SIG-M5 treated with dmso at 0.1 percent for 504 hours (cell line): ENCODE measurements around the gene TCF3.
A peak's percentile ranks its signal among the peaks of the same experiment; 100 is the strongest.

Source experiments
- DNase-seq: peaks from one replicate; lab custom pipeline; 2025; ENCODE audit not compliant: unreplicated experiment; lab: John Stamatoyannopoulos, UW

Gene TCF3

GRCh38 chr19:1631557-1632100 lies 20.8 kb downstream of the TCF3 start:
- no peak for DNase-seq

GRCh38 chr19:1630811-1631210 lies 21.6 kb downstream of the TCF3 start:
- no peak for DNase-seq

- no peak for DNase-seq
Observed at GRCh38 chr19:1630012-1630411, 22.4 kb downstream of the TCF3 start.

- DNase-seq = no peak
Observed at GRCh38 chr19:1629256-1629808, 23.1 kb downstream of the TCF3 start.

GRCh38 chr19:1627194-1627593 lies 25.2 kb downstream of the TCF3 start:
- no peak for DNase-seq

GRCh38 chr19:1626417-1627010 lies 25.9 kb downstream of the TCF3 start:
- no peak for DNase-seq

GRCh38 chr19:1624458-1624857 lies 28.0 kb downstream of the TCF3 start:
- peak; percentile 5 for DNase-seq

GRCh38 chr19:1622541-1622940 lies 29.9 kb downstream of the TCF3 start:
- no peak for DNase-seq

- DNase-seq = no peak
Observed at GRCh38 chr19:1622007-1622406, 30.4 kb downstream of the TCF3 start.

- no peak for DNase-seq
Observed at GRCh38 chr19:1621574-1621973, 30.8 kb downstream of the TCF3 start.

GRCh38 chr19:1621021-1621420 lies 31.4 kb downstream of the TCF3 start:
- DNase-seq = no peak

- DNase-seq = no peak
Observed at GRCh38 chr19:1620502-1620901, 31.9 kb downstream of the TCF3 start.

- no peak for DNase-seq
Observed at GRCh38 chr19:1619703-1620102, 32.7 kb downstream of the TCF3 start.

- DNase-seq = no peak
Observed at GRCh38 chr19:1619094-1619439, 33.3 kb downstream of the TCF3 start.

- DNase-seq = peak; percentile 20
Observed at GRCh38 chr19:1618157-1619093, 34.0 kb downstream of the TCF3 start.

- no peak for DNase-seq
Observed at GRCh38 chr19:1616875-1617274, 35.5 kb downstream of the TCF3 start.

GRCh38 chr19:1616396-1616795 lies 36.0 kb downstream of the TCF3 start:
- no peak for DNase-seq

- no peak for DNase-seq
Observed at GRCh38 chr19:1615156-1615765, 37.2 kb downstream of the TCF3 start.

- DNase-seq = no peak
Observed at GRCh38 chr19:1613808-1614570, 38.4 kb downstream of the TCF3 start.

GRCh38 chr19:1613146-1613545 lies 39.3 kb downstream of the TCF3 start:
- no peak for DNase-seq
